B cell (primary cell): ENCODE measurements around the gene TECTA. TPM values are rescaled to one million over a fixed set of nuclear protein-coding genes. Genes with fewer than 3 reads are reported as not detected.

Experiments
- ATAC-seq: fragments of 200-7000 bp; cut with Tn5 transposase; one replicate; pipeline ENCODE4 v1.10.0; 2021; ENCODE audit warnings: low read depth, mild to moderate bottlenecking, moderate number of reproducible peaks, moderate library complexity
- CTCF ChIA-PET: fragments of 350-600 bp; sonication (Branson Sonifier 250); formaldehyde crosslinking; loops from one replicate; lab custom pipeline; 2021; ENCODE audit warnings: antibody characterized with exemption, inconsistent platforms; lab: Charles Lee
- POLR2A ChIA-PET: fragments of 350-600 bp; sonication (Branson Sonifier 250); formaldehyde crosslinking; loops from one replicate; lab custom pipeline; 2021; ENCODE audit warnings: antibody characterized with exemption; lab: Charles Lee
- DNase-seq: peaks from one replicate; pipeline ENCODE4 v3.0.0; 2013
- H2AFZ ChIP-seq: 2 replicates; pipeline ENCODE4 v1.6.1; 2012; ENCODE audit warnings: mild to moderate bottlenecking, low read depth, low read length; ENCODE audit not compliant: insufficient read depth, poor library complexity, severe bottlenecking
- H3K27ac ChIP-seq, 2 donors: 1 replicate in 1 of 2; 2 replicates in 1 of 2; pipeline ENCODE4 v1.5.1; 2012 to 2013; ENCODE audit warnings: low read length in 2 of 2, mild to moderate bottlenecking in 2 of 2, moderate library complexity in 1 of 2
- H3K27me3 ChIP-seq, 4 experiments: fragments of 200-600 bp in 1 of 4; sonication (generic) in 1 of 4; replicated peaks in 1 of 4; 1 replicate in 2 of 4; 2 replicates in 2 of 4; pipeline versions ENCODE4 v1.6.1 to v1.7.0; 2013 to 2016; ENCODE audit warnings: low read length in 3 of 4, mild to moderate bottlenecking in 2 of 4, mixed read lengths in 1 of 4, moderate library complexity in 1 of 4; ENCODE audit not compliant: insufficient read depth in 4 of 4, control insufficient read depth in 3 of 4; ENCODE audit errors: control extremely low read depth in 1 of 4
- H3K36me3 ChIP-seq, 2 experiments: replicated peaks in 1 of 2; 1 replicate in 1 of 2; 2 replicates in 1 of 2; pipeline versions ENCODE4 v1.6.1 to v1.7.1; 2013; ENCODE audit warnings: low read length in 1 of 2; ENCODE audit not compliant: insufficient read depth in 2 of 2, control insufficient read depth in 1 of 2; ENCODE audit errors: control extremely low read depth in 1 of 2, extremely low read depth in 1 of 2
- H3K4me1 ChIP-seq, 2 donors: fragments of 200-600 bp in 1 of 2; sonication (generic) in 1 of 2; 1 replicate in 1 of 2; 2 replicates in 1 of 2; pipeline versions ENCODE4 v1.5.1 to v1.6.1; 2013 to 2017; ENCODE audit warnings: low read length in 2 of 2; ENCODE audit not compliant: control insufficient read depth in 2 of 2, insufficient read depth in 2 of 2
- H3K4me2 ChIP-seq: replicated peaks from 2 replicates; pipeline ENCODE3; 2012; ENCODE audit warnings: mild to moderate bottlenecking, low read depth, low read length; ENCODE audit not compliant: poor library complexity, severe bottlenecking
- H3K4me3 ChIP-seq, 5 experiments: fragments of 200-600 bp in 1 of 5; sonication (generic) in 1 of 5; 1 replicate in 3 of 5; 2 replicates in 2 of 5; pipeline versions ENCODE4 v1.5.1 to v1.7.0; 2011 to 2016; ENCODE audit warnings: low read length in 4 of 5, mild to moderate bottlenecking in 4 of 5, low read depth in 2 of 5, control low read depth in 1 of 5, moderate library complexity in 1 of 5; ENCODE audit not compliant: insufficient read depth in 1 of 5; ENCODE audit errors: control extremely low read depth in 1 of 5, extremely low read depth in 1 of 5
- H3K79me2 ChIP-seq: fragments of 200-600 bp; sonication (generic); one replicate; pipeline ENCODE4 v1.6.0; 2016; ENCODE audit warnings: low read length; ENCODE audit not compliant: control insufficient read depth, insufficient read depth
- H3K9ac ChIP-seq: fragments of 200-600 bp; sonication (generic); 2 replicates; pipeline ENCODE4 v1.6.1; 2017; ENCODE audit warnings: mild to moderate bottlenecking, low read length, moderate library complexity
- H3K9me3 ChIP-seq, 3 donors: one replicate each; pipeline versions ENCODE4 v1.6.1 to v1.7.1; 2013; ENCODE audit warnings: low read length in 2 of 3; ENCODE audit not compliant: control insufficient read depth in 2 of 3, insufficient read depth in 1 of 3; ENCODE audit errors: control extremely low read depth in 1 of 3
- H4K20me1 ChIP-seq: 2 replicates; pipeline ENCODE4 v1.6.0; 2012; ENCODE audit warnings: mild to moderate bottlenecking, low read length; ENCODE audit not compliant: insufficient read depth, control insufficient read depth, poor library complexity, severe bottlenecking
- H3K27ac Mint-ChIP-seq: one replicate; pipeline ENCODE4 v1.8.0; 2021; ENCODE audit warnings: mixed read lengths
- H3K27me3 Mint-ChIP-seq: one replicate; pipeline ENCODE4 v1.8.0; 2021; ENCODE audit warnings: mixed read lengths
- H3K4me1 Mint-ChIP-seq: one replicate; pipeline ENCODE4 v1.8.0; 2021; ENCODE audit warnings: mixed read lengths
- H3K4me3 Mint-ChIP-seq: one replicate; pipeline ENCODE4 v1.8.0; 2021; ENCODE audit warnings: mixed read lengths
- H3K9me3 Mint-ChIP-seq: one replicate; pipeline ENCODE4 v1.8.0; 2022; ENCODE audit warnings: mixed read lengths; ENCODE audit not compliant: insufficient read depth
- CTCF ChIP-seq: fragments of 200-600 bp; IDR thresholded peaks from one replicate; pipeline ENCODE4 v1.8.0; 2022; ENCODE audit warnings: antibody characterized with exemption, mild to moderate bottlenecking
- EZH2 ChIP-seq: IDR thresholded peaks from 2 replicates; pipeline ENCODE4 v1.6.1; 2012; ENCODE audit warnings: borderline replicate concordance, low read depth, mild to moderate bottlenecking, moderate library complexity, low read length; ENCODE audit not compliant: insufficient read depth, poor library complexity, severe bottlenecking
- WGBS: methylation state at CpG from one replicate; pipeline ENCODE4 v1.1.5; 2013; ENCODE audit warnings: missing lambda C conversion rate; ENCODE audit not compliant: insufficient coverage; 5-methylcytosine and 5-hydroxymethylcytosine counted together
- intact Hi-C: fragments of 100-400 bp; cut with micrococcal nuclease; formaldehyde crosslinking; loops from one replicate; pipeline ENCODE4 v1.10.0; 2022
- polyA plus RNA-seq: library from polyadenylated mRNA; depleted of rRNA; stranded (reverse); fragments of >200 nt; gene quantifications from 2 replicates; pipeline ENCODE4 v1.2.3, GENCODE V29; 2012
- total RNA-seq, 2 donors: library from RNA; stranded (reverse); fragments of 120-200 nt in 1 of 2; gene quantifications; 1 replicate in 1 of 2; 2 replicates in 1 of 2; pipeline versions ENCODE4 v1.2.3 to v1.2.4, GENCODE V29; 2013 to 2022

The TECTA gene
- total and polyA plus RNA-seq, 2 donors (not counting 1 experiment from before 2014, with no cell fraction given): 0.47 to 0.51 TPM

GRCh38 chr11:121152764-121153163 is 51.7 kb downstream of the TECTA start:
- no peak overlapping the region for H3K27ac Mint-ChIP-seq
- Histone ChIP-seq H3K9me3 (no peaks in the 10 kb centered on the region), H3K27me3 (no peaks in the 10 kb centered on the region), H3K9ac (no peak overlapping the region), H3K4me3 (no peak overlapping the region), H3K79me2 (no peaks in the 10 kb centered on the region), H2AFZ (no peak overlapping the region), H3K4me1 (no peaks in the 10 kb centered on the region), H4K20me1 (no peaks in the 10 kb centered on the region), H3K36me3 (no peaks in the 10 kb centered on the region), H3K4me2 (no peak overlapping the region), H3K27ac (no peak overlapping the region)
- H3K9me3 Mint-ChIP-seq: no peaks in the 10 kb centered on the region
- intact Hi-C loops: no loop called here
- ChIA-PET CTCF (no interaction called here), POLR2A (no interaction called here)
- no peaks in the 10 kb centered on the region for H3K4me1 Mint-ChIP-seq
- TF ChIP-seq EZH2 (no peak), CTCF (no peak)
- peaks cover 6% of the 10 kb centered on the region for H3K27me3 Mint-ChIP-seq
- no peak for DNase-seq
- H3K4me3 Mint-ChIP-seq: no peak overlapping the region
- WGBS: 96% methylated on average over 19 of the region's 19 CpGs
- ATAC-seq: no peak

GRCh38 chr11:121153472-121153871 is 52.4 kb downstream of the TECTA start:
- H3K9me3 Mint-ChIP-seq: no peaks in the 10 kb centered on the region
- no peaks in the 10 kb centered on the region for H3K9me3 ChIP-seq
- no peak for TF ChIP-seq EZH2
- TF ChIP-seq CTCF: no peak
- ChIA-PET POLR2A (no interaction called here), CTCF (no interaction called here)
- no peaks in the 10 kb centered on the region for H4K20me1 ChIP-seq
- WGBS: 86% methylated on average over 3 of the region's 8 CpGs
- DNase-seq: no peak
- no peak overlapping the region for H3K4me3 ChIP-seq
- H3K27ac ChIP-seq: no peak overlapping the region
- peaks cover 9% of the 10 kb centered on the region for H3K27me3 Mint-ChIP-seq
- no peak overlapping the region for H3K27ac Mint-ChIP-seq
- no peak overlapping the region for H3K4me2 ChIP-seq
- no peak for ATAC-seq
- H3K4me1 Mint-ChIP-seq: no peaks in the 10 kb centered on the region
- H3K79me2 ChIP-seq: no peaks in the 10 kb centered on the region
- no peak overlapping the region for H3K9ac ChIP-seq
- intact Hi-C loops: no loop called here
- no peak overlapping the region for H2AFZ ChIP-seq
- no peaks in the 10 kb centered on the region for H3K36me3 ChIP-seq
- no peaks in the 10 kb centered on the region for H3K4me1 ChIP-seq
- H3K4me3 Mint-ChIP-seq: no peak overlapping the region
- H3K27me3 ChIP-seq: no peaks in the 10 kb centered on the region
